HG02938 (cell line): ENCODE data around the gene KLK15.
"Not testable (repeated sequence)": the region's sequence is repeated elsewhere in the genome, so short reads cannot be mapped to it uniquely, and the experiment has no call there.

ENCODE experiments used
- ATAC-seq: cut with Tn5 transposase; IDR thresholded peaks from one replicate; pipeline ENCODE4 v1.9.1; 2021; ENCODE audit warnings: mild to moderate bottlenecking, moderate library complexity; ENCODE audit not compliant: unreplicated experiment

Gene KLK15

GRCh38 chr19:50796634-50797428 lies 36.5 kb downstream of the KLK15 start:
- no peak for ATAC-seq

- ATAC-seq: no peak
Measured at GRCh38 chr19:50796128-50796633, 37.2 kb downstream of the KLK15 start.

- no peak for ATAC-seq
Measured at GRCh38 chr19:50795664-50796073, 37.7 kb downstream of the KLK15 start.

- no peak for ATAC-seq
Measured at GRCh38 chr19:50794876-50795663, 38.3 kb downstream of the KLK15 start.

- no peak for ATAC-seq
Measured at GRCh38 chr19:50794074-50794875, 39.1 kb downstream of the KLK15 start.

- ATAC-seq: no peak
Measured at GRCh38 chr19:50793558-50794065, 39.8 kb downstream of the KLK15 start.

- no peak for ATAC-seq
Measured at GRCh38 chr19:50792272-50793250, 40.8 kb downstream of the KLK15 start.

- ATAC-seq: no peak
Measured at GRCh38 chr19:50791594-50792271, 41.6 kb downstream of the KLK15 start.

GRCh38 chr19:50790922-50791467 lies 42.4 kb downstream of the KLK15 start:
- ATAC-seq: no peak

- no peak for ATAC-seq
Measured at GRCh38 chr19:50790396-50790795, 43.0 kb downstream of the KLK15 start, which contains the start of gene ACP4. ACP4 (plus strand) TSS chr19:50790415; CDS start chr19:50790415, 0 bp downstream.

- no peak for ATAC-seq
Measured at GRCh38 chr19:50785329-50785728, 48.0 kb downstream of the KLK15 start.

- no peak for ATAC-seq
Measured at GRCh38 chr19:50784710-50785109, 48.7 kb downstream of the KLK15 start.

- not testable (repeated sequence) for ATAC-seq
Measured at GRCh38 chr19:50783848-50784152, 49.6 kb downstream of the KLK15 start.

- ATAC-seq: no peak
Measured at GRCh38 chr19:50780753-50781435, 52.5 kb downstream of the KLK15 start.

GRCh38 chr19:50779504-50780457 lies 53.6 kb downstream of the KLK15 start:
- ATAC-seq: no peak

GRCh38 chr19:50778906-50779430 lies 54.4 kb downstream of the KLK15 start:
- ATAC-seq: no peak

GRCh38 chr19:50777830-50778303 lies 55.5 kb downstream of the KLK15 start:
- no peak for ATAC-seq
